GM23338 (cell line): Measurements from ENCODE around the gene MTR. TPM values are rescaled to one million over a fixed set of nuclear protein-coding genes. Genes with fewer than 3 reads are reported as not detected.

Experiments used
- ATAC-seq: fragments of 200-7000 bp; cut with Tn5 transposase; 3 replicates; pipeline ENCODE4 v1.9.1; 2020
- DNase-seq: peaks from one replicate; pipeline ENCODE4 v3.0.0-alpha.2; 2015; ENCODE audit warnings: low spot score
- H2AFZ ChIP-seq: fragments of 200-600 bp; sonication (generic); 2 replicates; pipeline ENCODE4 v1.8.0; 2016; ENCODE audit warnings: antibody characterized with exemption, mild to moderate bottlenecking, moderate library complexity
- H3F3A ChIP-seq: fragments of 200-600 bp; sonication (generic); replicated peaks from 2 replicates; pipeline ENCODE4 v1.8.0; 2017; ENCODE audit warnings: antibody characterized with exemption, mixed run types, low read depth
- H3K27ac ChIP-seq: fragments of 200-600 bp; sonication (generic); 2 replicates; pipeline ENCODE4 v1.6.1; 2016; ENCODE audit warnings: low read depth
- H3K27me3 ChIP-seq: fragments of 200-600 bp; sonication (generic); 2 replicates; pipeline ENCODE4 v1.8.0; 2016; ENCODE audit warnings: mild to moderate bottlenecking, mixed run types, moderate library complexity; ENCODE audit not compliant: insufficient read depth
- H3K36me3 ChIP-seq: fragments of 200-600 bp; sonication (generic); 2 replicates; pipeline ENCODE4 v1.8.0; 2016; ENCODE audit warnings: mild to moderate bottlenecking; ENCODE audit not compliant: insufficient read depth
- H3K4me1 ChIP-seq: fragments of 200-600 bp; sonication (generic); 2 replicates; pipeline ENCODE4 v1.8.0; 2016; ENCODE audit warnings: mild to moderate bottlenecking, moderate library complexity; ENCODE audit not compliant: insufficient read depth
- H3K4me2 ChIP-seq: fragments of 200-600 bp; sonication (generic); 2 replicates; pipeline ENCODE4 v1.7.1; 2017; ENCODE audit warnings: mixed run types
- H3K4me3 ChIP-seq: fragments of 200-600 bp; sonication (generic); 2 replicates; pipeline ENCODE4 v1.6.1; 2016; ENCODE audit warnings: mixed run types
- H3K79me2 ChIP-seq: fragments of 200-600 bp; sonication (generic); replicated peaks from 2 replicates; pipeline ENCODE4 v1.8.0; 2017; ENCODE audit warnings: mild to moderate bottlenecking; ENCODE audit not compliant: insufficient read depth
- H3K9me2 ChIP-seq: fragments of 200-600 bp; sonication (generic); 2 replicates; pipeline ENCODE4 v1.8.0; 2017; ENCODE audit not compliant: insufficient read depth
- H4K20me1 ChIP-seq: fragments of 200-600 bp; sonication (generic); replicated peaks from 2 replicates; pipeline ENCODE4 v1.8.0; 2017; ENCODE audit warnings: mild to moderate bottlenecking; ENCODE audit not compliant: insufficient read depth
- H3K27ac Mint-ChIP-seq: 2 replicates; pipeline ENCODE4 v1.8.0; 2020; ENCODE audit warnings: inconsistent platforms, mild to moderate bottlenecking, moderate library complexity, mixed read lengths
- H3K27me3 Mint-ChIP-seq: 3 replicates; pipeline ENCODE4 v1.8.0; 2022; ENCODE audit warnings: low read depth, mild to moderate bottlenecking, moderate library complexity, mixed read lengths, inconsistent platforms; ENCODE audit not compliant: insufficient read depth, poor library complexity
- H3K36me3 Mint-ChIP-seq: 3 replicates; pipeline ENCODE4 v1.8.0; 2021; ENCODE audit warnings: low read depth, mild to moderate bottlenecking, inconsistent platforms, moderate library complexity, mixed read lengths
- H3K4me1 Mint-ChIP-seq: 3 replicates; pipeline ENCODE4 v1.8.0; 2020; ENCODE audit warnings: mild to moderate bottlenecking, inconsistent platforms, mixed read lengths
- H3K4me3 Mint-ChIP-seq: 3 replicates; pipeline ENCODE4 v1.8.0; 2021; ENCODE audit warnings: moderate library complexity, mild to moderate bottlenecking, inconsistent platforms, mixed read lengths
- H3K9me3 Mint-ChIP-seq: 3 replicates; pipeline ENCODE4 v1.8.0; 2020; ENCODE audit warnings: moderate library complexity, mild to moderate bottlenecking, inconsistent platforms, mixed read lengths
- EZH2 ChIP-seq: fragments of 200-600 bp; sonication (generic); IDR thresholded peaks from one replicate; pipeline ENCODE4 v1.8.0; 2017; ENCODE audit warnings: antibody characterized with exemption, mild to moderate bottlenecking, low read depth; ENCODE audit not compliant: unreplicated experiment
- EZH2phosphoT487 ChIP-seq: fragments of 200-600 bp; sonication (generic); IDR thresholded peaks from one replicate; pipeline ENCODE4 v1.8.1; 2018; ENCODE audit warnings: antibody characterized with exemption; ENCODE audit not compliant: unreplicated experiment
- POLR2AphosphoS5 ChIP-seq: IDR thresholded peaks from 2 replicates; pipeline ENCODE4 v1.6.1; 2016; ENCODE audit warnings: antibody characterized with exemption, low read depth
- STAT1 ChIP-seq: IDR thresholded peaks from one replicate; pipeline ENCODE4 v1.6.1; 2016; ENCODE audit warnings: antibody characterized with exemption; ENCODE audit not compliant: unreplicated experiment
- ZNF114 ChIP-seq: fragments of 250-450 bp; sonication (Bioruptor Pico); IDR thresholded peaks from 2 replicates; pipeline ENCODE4 v1.5.0; 2020; ENCODE audit warnings: mild to moderate bottlenecking, moderate library complexity
- ZNF462 ChIP-seq: fragments of 250-450 bp; sonication (Bioruptor Pico); IDR thresholded peaks from 2 replicates; pipeline ENCODE4 v1.5.0; 2020; ENCODE audit warnings: mild to moderate bottlenecking, moderate library complexity
- polyA plus RNA-seq: library from polyadenylated mRNA; unstranded; fragments of >200 nt; fragmentation: Nextera tagmentation; extraction: Ambion mirVana; gene quantifications from 2 replicates; pipeline ENCODE4 v1.2.1, GENCODE V29; 2016
- total RNA-seq: library from RNA; depleted of rRNA; stranded (reverse); fragments of >200 nt; shearing (Covaris generic); gene quantifications from 2 replicates; pipeline ENCODE4 v1.2.3, GENCODE V29; 2014
- TF ChIP-seq, protein P1 (sequence below), 2 experiments: fragments of 200-600 bp in 1 of 2; sonication (generic) in 1 of 2; conservative IDR thresholded peaks; 2 replicates each; pipeline versions ENCODE4 v1.5.1 to v1.6.1; 2016 to 2017; ENCODE audit warnings: antibody characterized with exemption in 2 of 2, low read depth in 2 of 2, mild to moderate bottlenecking in 2 of 2, moderate library complexity in 1 of 2

MTR gene
- total and polyA plus RNA-seq, 2 experiments from 2014 or later: 6.4 to 20.0 TPM

GRCh38 chr1:236888126-236888525 is 93.0 kb downstream of the MTR start:
- peaks cover 5% of the 10 kb centered on the region for H3K27me3 Mint-ChIP-seq
- no peaks in the 10 kb centered on the region for H3F3A ChIP-seq
- H3K27me3 ChIP-seq: no peaks in the 10 kb centered on the region
- H3K79me2 ChIP-seq: no peaks in the 10 kb centered on the region
- no peak overlapping the region for H3K4me3 ChIP-seq
- no peak overlapping the region for H3K27ac ChIP-seq
- peaks cover 4% of the 10 kb centered on the region; the same call in 1 of the 2 replicates for H3K36me3 ChIP-seq
- H4K20me1 ChIP-seq: no peaks in the 10 kb centered on the region; the same call in 1 of the 2 replicates
- no peaks in the 10 kb centered on the region for H3K9me3 Mint-ChIP-seq
- H3K4me1 Mint-ChIP-seq: no peaks in the 10 kb centered on the region
- H3K9me2 ChIP-seq: no peaks in the 10 kb centered on the region
- H3K4me2 ChIP-seq: no peak overlapping the region
- no peak overlapping the region for H3K27ac Mint-ChIP-seq
- peaks cover 18% of the 10 kb centered on the region for H3K36me3 Mint-ChIP-seq
- no peaks in the 10 kb centered on the region for H3K4me1 ChIP-seq
- H2AFZ ChIP-seq: no peak overlapping the region
- no peak for DNase-seq
- TF ChIP-seq, protein P1, sequence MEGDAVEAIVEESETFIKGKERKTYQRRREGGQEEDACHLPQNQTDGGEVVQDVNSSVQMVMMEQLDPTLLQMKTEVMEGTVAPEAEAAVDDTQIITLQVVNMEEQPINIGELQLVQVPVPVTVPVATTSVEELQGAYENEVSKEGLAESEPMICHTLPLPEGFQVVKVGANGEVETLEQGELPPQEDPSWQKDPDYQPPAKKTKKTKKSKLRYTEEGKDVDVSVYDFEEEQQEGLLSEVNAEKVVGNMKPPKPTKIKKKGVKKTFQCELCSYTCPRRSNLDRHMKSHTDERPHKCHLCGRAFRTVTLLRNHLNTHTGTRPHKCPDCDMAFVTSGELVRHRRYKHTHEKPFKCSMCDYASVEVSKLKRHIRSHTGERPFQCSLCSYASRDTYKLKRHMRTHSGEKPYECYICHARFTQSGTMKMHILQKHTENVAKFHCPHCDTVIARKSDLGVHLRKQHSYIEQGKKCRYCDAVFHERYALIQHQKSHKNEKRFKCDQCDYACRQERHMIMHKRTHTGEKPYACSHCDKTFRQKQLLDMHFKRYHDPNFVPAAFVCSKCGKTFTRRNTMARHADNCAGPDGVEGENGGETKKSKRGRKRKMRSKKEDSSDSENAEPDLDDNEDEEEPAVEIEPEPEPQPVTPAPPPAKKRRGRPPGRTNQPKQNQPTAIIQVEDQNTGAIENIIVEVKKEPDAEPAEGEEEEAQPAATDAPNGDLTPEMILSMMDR (conservative IDR thresholded peaks at IDR 0.05; ENCODE audit: low read depth in 2 of 2): peak in 1 of 2 experiments; percentile 36; a peak in 1 of 4 replicates
- TF ChIP-seq STAT1 (no peak), EZH2phosphoT487 (no peak), ZNF114 (CRISPR knock-in tag) (no peak)
- no peak overlapping the region for H3K4me3 Mint-ChIP-seq
- ATAC-seq: no peak

- no peak for TF ChIP-seq EZH2phosphoT487
- no peak for TF ChIP-seq EZH2
- no peak for TF ChIP-seq ZNF462 (CRISPR knock-in tag)
- no peak for TF ChIP-seq POLR2AphosphoS5
- DNase-seq (no peak), ATAC-seq (no peak)
- Histone ChIP-seq H2AFZ (no peak overlapping the region), H3F3A (no peaks in the 10 kb centered on the region), H3K27me3 (no peaks in the 10 kb centered on the region), H3K36me3 (peaks cover 4% of the 10 kb centered on the region; the same call in 1 of the 2 replicates), H3K79me2 (no peaks in the 10 kb centered on the region), H4K20me1 (no peaks in the 10 kb centered on the region; the same call in 1 of the 2 replicates), H3K27ac (no peak overlapping the region), H3K4me1 (no peaks in the 10 kb centered on the region), H3K9me2 (no peaks in the 10 kb centered on the region), H3K4me2 (no peak overlapping the region), H3K4me3 (no peak overlapping the region)
- no peaks in the 10 kb centered on the region for H3K4me1 Mint-ChIP-seq
- peaks cover 20% of the 10 kb centered on the region for H3K36me3 Mint-ChIP-seq
- H3K27ac Mint-ChIP-seq: no peak overlapping the region
- H3K9me3 Mint-ChIP-seq: no peaks in the 10 kb centered on the region
- peaks cover 5% of the 10 kb centered on the region for H3K27me3 Mint-ChIP-seq
- H3K4me3 Mint-ChIP-seq: no peak overlapping the region
Measured at GRCh38 chr1:236888903-236889302, 93.8 kb downstream of the MTR start.
